Measurements from ENCODE around the gene ZSCAN5A.

The ZSCAN5A gene

DNA sequence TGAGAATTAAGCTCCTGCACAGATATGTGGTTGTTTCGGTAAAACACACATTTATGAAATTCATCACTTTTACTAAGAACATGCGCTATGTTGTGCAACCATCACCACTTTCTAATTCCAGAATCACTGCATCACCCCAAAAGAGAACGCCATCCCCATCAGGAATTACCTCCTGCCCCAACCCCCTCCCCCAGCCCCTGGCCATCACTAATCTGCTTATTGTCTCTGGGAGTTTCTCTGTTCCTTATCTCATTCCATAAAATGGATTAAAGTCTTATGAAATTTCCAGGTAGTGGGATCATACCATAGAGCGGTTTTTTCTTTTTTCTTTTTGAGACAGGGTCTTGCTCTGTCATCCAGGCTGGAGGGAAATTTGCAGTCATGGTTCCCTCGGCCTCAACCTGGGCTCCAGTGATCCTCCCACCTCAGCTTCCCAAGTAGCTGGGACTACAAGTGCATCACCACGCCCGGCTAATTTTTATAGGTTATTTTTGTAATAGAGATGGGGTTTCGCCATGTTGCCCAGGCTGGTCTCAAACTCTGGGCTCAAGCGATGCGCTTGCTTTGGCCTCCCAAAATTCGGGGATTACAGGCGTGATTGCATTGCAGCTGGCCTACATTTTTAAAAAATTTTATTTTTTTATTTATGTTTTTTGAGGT is 120.5 kb downstream of the ZSCAN5A start:
- H3K79me1 ChIP-seq (ENCODE audit: low read depth, low read length): peaks cover 2% of the 10 kb centered on the region
- no peak overlapping the region for H3K9ac ChIP-seq (ENCODE audit: low read depth, low read length, poor library complexity)
- no peak overlapping the region for H2AK5ac ChIP-seq (ENCODE audit: low read depth, low read length)
- no peak overlapping the region for H3K23ac ChIP-seq (ENCODE audit: low read depth, low read length, poor library complexity)
- no peaks in the 10 kb centered on the region for H3K9me3 ChIP-seq (replicated peaks in 1 of 2; ENCODE audit: control insufficient read depth in 2 of 2, insufficient read depth in 1 of 2, low read depth in 1 of 2, low read length in 2 of 2)
- H3K36me3 ChIP-seq (replicated peaks in 1 of 2; ENCODE audit: control insufficient read depth in 2 of 2, insufficient read depth in 2 of 2, low read length in 2 of 2): no peaks in the 10 kb centered on the region
- no peak overlapping the region for H2BK120ac ChIP-seq (ENCODE audit: low read depth, low read length)
- H3K4me2 ChIP-seq (ENCODE audit: insufficient read depth, low read length, poor library complexity, severe bottlenecking): no peak overlapping the region
- H3K14ac ChIP-seq (ENCODE audit: low read length): no peak overlapping the region
- H4K91ac ChIP-seq (ENCODE audit: low read depth, low read length, poor library complexity): no peak overlapping the region
- peaks cover 0 to 5% (median 0%) of the 10 kb centered on the region in 3 experiments for H3K27me3 ChIP-seq (ENCODE audit: control insufficient read depth in 3 of 3, insufficient read depth in 3 of 3, low read depth in 1 of 3, low read length in 3 of 3)
- WGBS, 2 donors (ENCODE audit: extremely low coverage in 2 of 2, insufficient read length in 2 of 2, insufficient replicate concordance in 1 of 2): no CpG with 5 or more reads among the region's 12 CpGs
- no peak overlapping the region for H3K27ac ChIP-seq (replicated peaks; ENCODE audit: low read length)
- no peaks in the 10 kb centered on the region for H3K4me1 ChIP-seq (ENCODE audit: control insufficient read depth in 2 of 2, insufficient read depth in 1 of 2, low read depth in 1 of 2, low read length in 2 of 2)
- no peak overlapping the region for H2BK5ac ChIP-seq (ENCODE audit: low read length)
- no peak overlapping the region for H2AFZ ChIP-seq (ENCODE audit: low read length)
- H4K8ac ChIP-seq (ENCODE audit: low read depth, low read length): no peak overlapping the region
- H2BK12ac ChIP-seq (ENCODE audit: low read length): no peak overlapping the region
- no peak for DNase-seq (ENCODE audit: low spot score)
- H3K4ac ChIP-seq (ENCODE audit: low read length): no peak overlapping the region
- no peak overlapping the region for H2BK15ac ChIP-seq (ENCODE audit: low read length)
- no peak overlapping the region for H3K4me3 ChIP-seq (ENCODE audit: low read length in 2 of 2)
- no peak overlapping the region for H3K18ac ChIP-seq (ENCODE audit: low read length)

- Histone ChIP-seq H3K79me1 (ENCODE audit: low read depth, low read length) (peaks cover under 1% of the 10 kb centered on the region), H3K4me1 (ENCODE audit: control insufficient read depth in 2 of 2, insufficient read depth in 1 of 2, low read depth in 1 of 2, low read length in 2 of 2) (no peaks in the 10 kb centered on the region), H2BK15ac (ENCODE audit: low read length) (no peak overlapping the region), H2BK120ac (ENCODE audit: low read depth, low read length) (no peak overlapping the region), H3K27me3 (ENCODE audit: control insufficient read depth in 3 of 3, insufficient read depth in 3 of 3, low read depth in 1 of 3, low read length in 3 of 3) (peaks cover 0 to 5% (median 0%) of the 10 kb centered on the region in 3 experiments), H3K4me3 (ENCODE audit: low read length in 2 of 2) (no peak overlapping the region), H2BK5ac (ENCODE audit: low read length) (no peak overlapping the region), H3K14ac (ENCODE audit: low read length) (no peak overlapping the region), H3K4me2 (ENCODE audit: insufficient read depth, low read length, poor library complexity, severe bottlenecking) (no peak overlapping the region), H2BK12ac (ENCODE audit: low read length) (no peak overlapping the region), H3K23ac (ENCODE audit: low read depth, low read length, poor library complexity) (no peak overlapping the region), H2AFZ (ENCODE audit: low read length) (no peak overlapping the region), H3K36me3 (replicated peaks in 1 of 2; ENCODE audit: control insufficient read depth in 2 of 2, insufficient read depth in 2 of 2, low read length in 2 of 2) (no peaks in the 10 kb centered on the region), H3K27ac (replicated peaks; ENCODE audit: low read length) (no peak overlapping the region), H4K8ac (ENCODE audit: low read depth, low read length) (no peak overlapping the region), H4K91ac (ENCODE audit: low read depth, low read length, poor library complexity) (no peak overlapping the region), H3K9ac (ENCODE audit: low read depth, low read length, poor library complexity) (no peak overlapping the region), H3K18ac (ENCODE audit: low read length) (no peak overlapping the region), H3K4ac (ENCODE audit: low read length) (no peak overlapping the region), H3K9me3 (replicated peaks in 1 of 2; ENCODE audit: control insufficient read depth in 2 of 2, insufficient read depth in 1 of 2, low read depth in 1 of 2, low read length in 2 of 2) (no peaks in the 10 kb centered on the region), H2AK5ac (ENCODE audit: low read depth, low read length) (no peak overlapping the region)
- WGBS, 2 donors (ENCODE audit: extremely low coverage in 2 of 2, insufficient read length in 2 of 2, insufficient replicate concordance in 1 of 2): no CpG with 5 or more reads among the region's 10 CpGs
- DNase-seq (ENCODE audit: low spot score): no peak
Observed at GRCh38 chr19:56191711-56192110, 122.9 kb downstream of the ZSCAN5A start.

DNA sequence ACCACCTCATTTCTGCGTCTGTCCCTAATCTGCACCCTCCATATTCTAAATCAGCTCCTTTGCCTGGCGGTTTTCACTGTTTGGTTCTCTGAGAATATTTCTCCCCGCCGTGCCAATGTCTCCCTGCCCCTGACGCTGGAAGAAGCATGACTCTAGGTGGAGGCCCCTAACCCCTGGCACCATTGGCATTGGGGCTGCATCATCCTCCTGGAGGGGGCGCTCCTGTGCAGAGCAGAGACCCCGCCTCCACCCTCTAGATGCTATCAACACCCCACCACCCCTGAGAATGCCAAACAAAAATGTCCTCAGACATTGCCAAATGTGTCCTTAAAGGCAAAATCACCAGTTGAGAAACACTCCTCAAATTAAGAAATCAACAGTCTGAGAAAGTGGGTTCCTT is 123.5 kb downstream of the ZSCAN5A start:
- no peak overlapping the region for H3K4me2 ChIP-seq (ENCODE audit: insufficient read depth, low read length, poor library complexity, severe bottlenecking)
- no peak overlapping the region for H3K4me3 ChIP-seq (ENCODE audit: low read length in 2 of 2)
- H2BK12ac ChIP-seq (ENCODE audit: low read length): no peak overlapping the region
- peaks cover 0 to 5% (median 0%) of the 10 kb centered on the region in 3 experiments for H3K27me3 ChIP-seq (ENCODE audit: control insufficient read depth in 3 of 3, insufficient read depth in 3 of 3, low read depth in 1 of 3, low read length in 3 of 3)
- no peak overlapping the region for H3K9ac ChIP-seq (ENCODE audit: low read depth, low read length, poor library complexity)
- no CpG with 5 or more reads among the region's 7 CpGs for WGBS, 2 donors (ENCODE audit: extremely low coverage in 2 of 2, insufficient read length in 2 of 2, insufficient replicate concordance in 1 of 2)
- H4K8ac ChIP-seq (ENCODE audit: low read depth, low read length): no peak overlapping the region
- no peak overlapping the region for H2BK120ac ChIP-seq (ENCODE audit: low read depth, low read length)
- H2BK15ac ChIP-seq (ENCODE audit: low read length): no peak overlapping the region
- no peak overlapping the region for H3K4ac ChIP-seq (ENCODE audit: low read length)
- H3K9me3 ChIP-seq (replicated peaks in 1 of 2; ENCODE audit: control insufficient read depth in 2 of 2, insufficient read depth in 1 of 2, low read depth in 1 of 2, low read length in 2 of 2): no peaks in the 10 kb centered on the region
- no peak overlapping the region for H2AFZ ChIP-seq (ENCODE audit: low read length)
- H3K23ac ChIP-seq (ENCODE audit: low read depth, low read length, poor library complexity): no peak overlapping the region
- H3K4me1 ChIP-seq (ENCODE audit: control insufficient read depth in 2 of 2, insufficient read depth in 1 of 2, low read depth in 1 of 2, low read length in 2 of 2): no peaks in the 10 kb centered on the region
- H2AK5ac ChIP-seq (ENCODE audit: low read depth, low read length): no peak overlapping the region
- H3K18ac ChIP-seq (ENCODE audit: low read length): no peak overlapping the region
- no peak overlapping the region for H2BK5ac ChIP-seq (ENCODE audit: low read length)
- no peak overlapping the region for H4K91ac ChIP-seq (ENCODE audit: low read depth, low read length, poor library complexity)
- DNase-seq (ENCODE audit: low spot score): no peak
- no peaks in the 10 kb centered on the region for H3K79me1 ChIP-seq (ENCODE audit: low read depth, low read length)
- H3K14ac ChIP-seq (ENCODE audit: low read length): no peak overlapping the region
- H3K27ac ChIP-seq (replicated peaks; ENCODE audit: low read length): no peak overlapping the region
- no peaks in the 10 kb centered on the region for H3K36me3 ChIP-seq (replicated peaks in 1 of 2; ENCODE audit: control insufficient read depth in 2 of 2, insufficient read depth in 2 of 2, low read length in 2 of 2)

GRCh38 chr19:56189785-56190184 is 124.9 kb downstream of the ZSCAN5A start:
- Histone ChIP-seq H3K4ac (ENCODE audit: low read length) (no peak overlapping the region), H3K4me2 (ENCODE audit: insufficient read depth, low read length, poor library complexity, severe bottlenecking) (no peak overlapping the region), H2BK5ac (ENCODE audit: low read length) (no peak overlapping the region), H3K27me3 (ENCODE audit: control insufficient read depth in 3 of 3, insufficient read depth in 3 of 3, low read depth in 1 of 3, low read length in 3 of 3) (peaks cover 0 to 5% (median 0%) of the 10 kb centered on the region in 3 experiments), H2BK12ac (ENCODE audit: low read length) (no peak overlapping the region), H3K79me1 (ENCODE audit: low read depth, low read length) (no peaks in the 10 kb centered on the region), H3K14ac (ENCODE audit: low read length) (no peak overlapping the region), H3K9me3 (replicated peaks in 1 of 2; ENCODE audit: control insufficient read depth in 2 of 2, insufficient read depth in 1 of 2, low read depth in 1 of 2, low read length in 2 of 2) (no peaks in the 10 kb centered on the region), H3K36me3 (replicated peaks in 1 of 2; ENCODE audit: control insufficient read depth in 2 of 2, insufficient read depth in 2 of 2, low read length in 2 of 2) (no peaks in the 10 kb centered on the region), H3K4me3 (ENCODE audit: low read length in 2 of 2) (no peak overlapping the region), H2AFZ (ENCODE audit: low read length) (no peak overlapping the region), H4K8ac (ENCODE audit: low read depth, low read length) (no peak overlapping the region), H4K91ac (ENCODE audit: low read depth, low read length, poor library complexity) (no peak overlapping the region), H3K4me1 (ENCODE audit: control insufficient read depth in 2 of 2, insufficient read depth in 1 of 2, low read depth in 1 of 2, low read length in 2 of 2) (no peaks in the 10 kb centered on the region), H2AK5ac (ENCODE audit: low read depth, low read length) (no peak overlapping the region), H2BK120ac (ENCODE audit: low read depth, low read length) (no peak overlapping the region), H3K9ac (ENCODE audit: low read depth, low read length, poor library complexity) (no peak overlapping the region), H3K27ac (replicated peaks; ENCODE audit: low read length) (no peak overlapping the region), H2BK15ac (ENCODE audit: low read length) (no peak overlapping the region), H3K23ac (ENCODE audit: low read depth, low read length, poor library complexity) (no peak overlapping the region), H3K18ac (ENCODE audit: low read length) (no peak overlapping the region)
- DNase-seq (ENCODE audit: low spot score): no peak
- WGBS, 2 donors (ENCODE audit: extremely low coverage in 2 of 2, insufficient read length in 2 of 2, insufficient replicate concordance in 1 of 2): no CpG with 5 or more reads among the region's 17 CpGs

Measured in neuronal stem cell (in vitro differentiated cells).